Mucosa of descending colon (tissue), 3 donors: ENCODE data around the gene ARPC3. TPM values are rescaled to one million over a fixed set of nuclear protein-coding genes. Genes with fewer than 3 reads are reported as not detected.
"Not testable (repeated sequence)": the region's sequence is repeated elsewhere in the genome, so short reads cannot be mapped to it uniquely, and the experiment has no call there.

ENCODE experiments used
- ATAC-seq: fragments of 200-7000 bp; cut with Tn5 transposase; one replicate; pipeline ENCODE4 v1.9.1; 2020; ENCODE audit warnings: mild to moderate bottlenecking, moderate library complexity
- DNase-seq, 3 donors: peaks; one replicate each; pipeline ENCODE4 v3.0.0-alpha.2; 2020
- H3K36me3 ChIP-seq: fragments of 200-600 bp; one replicate; pipeline ENCODE4 v1.8.0; 2021; ENCODE audit warnings: low read depth, mild to moderate bottlenecking
- H3K4me1 ChIP-seq: fragments of 200-600 bp; one replicate; pipeline ENCODE4 v1.8.0; 2021; ENCODE audit warnings: low read depth, mild to moderate bottlenecking
- H3K4me3 ChIP-seq: fragments of 200-600 bp; one replicate; pipeline ENCODE4 v1.8.0; 2021; ENCODE audit warnings: mild to moderate bottlenecking
- H3K9me3 ChIP-seq: fragments of 200-600 bp; one replicate; pipeline ENCODE4 v1.8.0; 2021; ENCODE audit warnings: mild to moderate bottlenecking
- intact Hi-C, 2 donors: fragments of 100-400 bp; cut with DNase I in 1 of 2; cut with micrococcal nuclease in 1 of 2; formaldehyde crosslinking; loops; one replicate each; pipeline versions ENCODE4 v1.11.0 to v1.11.1; 2022; cut with DNase I, micrococcal nuclease
- total RNA-seq, 3 donors: library from RNA; stranded (reverse); fragmentation: NEBNext Ultra II Directional in 2 of 3; extraction: Animal tissue kit (Norgen Biotek cat#: 25700) in 2 of 3; gene quantifications; one replicate each; pipeline versions ENCODE4 v1.2.1 to v1.2.4, GENCODE V29; 2021 to 2023
- TF ChIP-seq, protein P1 (sequence below): fragments of 200-600 bp; IDR thresholded peaks from one replicate; pipeline ENCODE4 v1.8.0; 2022; ENCODE audit warnings: antibody characterized with exemption, mild to moderate bottlenecking
- donor health status: DM: no; HTN: no; CAD: no; lungs with moderate emphysema.
- donor health status: DM: no; HTN: no; CAD: no.
- donor health status: DM: no; HTN: yes; CAD: no.

The ARPC3 gene
- total RNA-seq, 3 donors from 2014 or later: 174 to 277 (median 265) TPM

DNA sequence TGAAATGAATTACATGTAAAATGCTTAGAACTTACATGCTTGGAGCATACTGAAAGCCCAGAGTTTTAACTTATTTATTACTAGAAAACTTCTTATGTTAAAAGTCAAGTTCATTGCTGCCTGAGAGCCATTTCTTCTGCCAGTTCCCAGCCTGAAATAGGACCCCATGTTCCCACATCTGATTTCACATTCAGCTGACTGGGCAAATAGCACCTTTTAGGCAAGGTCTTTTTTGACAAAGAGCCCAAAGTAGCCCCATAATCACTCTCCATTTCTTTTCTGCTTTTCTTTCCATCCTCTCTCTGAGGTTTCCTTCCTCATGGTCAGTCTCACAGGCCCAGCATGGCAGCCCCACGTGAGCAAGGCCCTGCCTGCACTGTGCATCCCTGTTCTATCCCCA lies 1.1 kb upstream of the ARPC3 start:
- TF ChIP-seq, protein P1, sequence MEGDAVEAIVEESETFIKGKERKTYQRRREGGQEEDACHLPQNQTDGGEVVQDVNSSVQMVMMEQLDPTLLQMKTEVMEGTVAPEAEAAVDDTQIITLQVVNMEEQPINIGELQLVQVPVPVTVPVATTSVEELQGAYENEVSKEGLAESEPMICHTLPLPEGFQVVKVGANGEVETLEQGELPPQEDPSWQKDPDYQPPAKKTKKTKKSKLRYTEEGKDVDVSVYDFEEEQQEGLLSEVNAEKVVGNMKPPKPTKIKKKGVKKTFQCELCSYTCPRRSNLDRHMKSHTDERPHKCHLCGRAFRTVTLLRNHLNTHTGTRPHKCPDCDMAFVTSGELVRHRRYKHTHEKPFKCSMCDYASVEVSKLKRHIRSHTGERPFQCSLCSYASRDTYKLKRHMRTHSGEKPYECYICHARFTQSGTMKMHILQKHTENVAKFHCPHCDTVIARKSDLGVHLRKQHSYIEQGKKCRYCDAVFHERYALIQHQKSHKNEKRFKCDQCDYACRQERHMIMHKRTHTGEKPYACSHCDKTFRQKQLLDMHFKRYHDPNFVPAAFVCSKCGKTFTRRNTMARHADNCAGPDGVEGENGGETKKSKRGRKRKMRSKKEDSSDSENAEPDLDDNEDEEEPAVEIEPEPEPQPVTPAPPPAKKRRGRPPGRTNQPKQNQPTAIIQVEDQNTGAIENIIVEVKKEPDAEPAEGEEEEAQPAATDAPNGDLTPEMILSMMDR: no peak
- H3K4me3 ChIP-seq: no peak overlapping the region
- no peaks in the 10 kb centered on the region for H3K36me3 ChIP-seq
- intact Hi-C loops: loop anchor here in 1 of 2 donors (10.0 kb wide), 1 partner anchor 434 kb away; no protein-coding TSS in a partner anchor
- H3K9me3 ChIP-seq: no peaks in the 10 kb centered on the region
- DNase-seq (no peak), ATAC-seq (no peak)
- peaks cover 18% of the 10 kb centered on the region for H3K4me1 ChIP-seq

DNA sequence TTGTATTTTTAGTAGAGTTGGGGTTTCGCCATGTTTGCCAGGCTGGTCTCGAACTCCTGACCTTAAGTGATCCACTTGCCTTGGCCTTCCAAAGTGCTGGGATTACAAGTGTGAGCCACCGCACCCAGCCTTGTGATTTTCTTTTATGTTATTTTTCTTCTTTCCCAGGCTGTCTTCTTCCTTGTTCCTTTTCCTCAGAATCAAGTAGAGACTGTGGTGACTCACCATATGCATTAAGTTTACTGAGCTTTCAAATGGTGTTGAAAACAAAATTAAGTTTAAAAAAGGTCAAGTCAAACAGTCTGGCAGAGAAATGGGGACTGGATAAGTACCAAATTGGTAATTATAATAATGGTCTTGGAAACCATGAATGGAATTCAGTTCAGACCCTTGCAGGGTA lies 5.7 kb downstream of the ARPC3 start:
- intact Hi-C loops: no loop called here
- TF ChIP-seq, protein P1: no peak
- no peak overlapping the region for H3K4me3 ChIP-seq
- H3K9me3 ChIP-seq: no peaks in the 10 kb centered on the region
- DNase-seq (no peak), ATAC-seq (no peak)
- H3K4me1 ChIP-seq: peaks cover 15% of the 10 kb centered on the region
- no peaks in the 10 kb centered on the region for H3K36me3 ChIP-seq

GRCh38 chr12:110436231-110436630 lies 13.9 kb downstream of the ARPC3 start:
- peaks cover 9% of the 10 kb centered on the region for H3K36me3 ChIP-seq
- ATAC-seq: no peak
- intact Hi-C loops: loop anchor here in 1 of 2 donors (10.0 kb wide), 1 partner anchor 341 kb away; no protein-coding TSS in a partner anchor
- H3K4me1 ChIP-seq: no peaks in the 10 kb centered on the region
- no peak for DNase-seq
- no peak overlapping the region for H3K4me3 ChIP-seq
- TF ChIP-seq, protein P1: no peak
- H3K9me3 ChIP-seq: no peaks in the 10 kb centered on the region

- Histone ChIP-seq H3K9me3 (no peaks in the 10 kb centered on the region), H3K36me3 (peaks cover 9% of the 10 kb centered on the region), H3K4me3 (peak overlapping the region; percentile 10), H3K4me1 (no peaks in the 10 kb centered on the region)
- TF ChIP-seq, protein P1: no peak
- intact Hi-C loops: loop anchor here (5.0 to 10.0 kb wide), 2 partner anchors 330 to 337 kb away; no protein-coding TSS in a partner anchor
- DNase-seq (peak in 1 of 3 donors; percentile 21), ATAC-seq (no peak)
These were observed 18.1 kb downstream of the ARPC3 start for GRCh38 chr12:110431957-110432587.

GRCh38 chr12:110429676-110430075 lies 20.5 kb downstream of the ARPC3 start:
- H3K4me3 ChIP-seq, H3K9me3 ChIP-seq, DNase-seq, H3K4me1 ChIP-seq, ATAC-seq, H3K36me3 ChIP-seq: not testable (repeated sequence)
- intact Hi-C loops: loop anchor here (5.0 to 10.0 kb wide), 2 partner anchors 327 to 335 kb away; no protein-coding TSS in a partner anchor

GRCh38 chr12:110426406-110426805 lies 23.7 kb downstream of the ARPC3 start:
- intact Hi-C loops: no loop called here
- Histone ChIP-seq H3K4me3 (no peak overlapping the region), H3K36me3 (no peaks in the 10 kb centered on the region), H3K4me1 (no peaks in the 10 kb centered on the region), H3K9me3 (no peaks in the 10 kb centered on the region)
- TF ChIP-seq, protein P1: no peak
- no peak for ATAC-seq
- no peak for DNase-seq
